ENCODE data around the gene FOXG1. TPM values are rescaled to one million over a fixed set of nuclear protein-coding genes. Genes with fewer than 3 reads are reported as not detected.

FOXG1 gene
- total RNA-seq, 1 donor from 2014 or later, result not detected

DNA sequence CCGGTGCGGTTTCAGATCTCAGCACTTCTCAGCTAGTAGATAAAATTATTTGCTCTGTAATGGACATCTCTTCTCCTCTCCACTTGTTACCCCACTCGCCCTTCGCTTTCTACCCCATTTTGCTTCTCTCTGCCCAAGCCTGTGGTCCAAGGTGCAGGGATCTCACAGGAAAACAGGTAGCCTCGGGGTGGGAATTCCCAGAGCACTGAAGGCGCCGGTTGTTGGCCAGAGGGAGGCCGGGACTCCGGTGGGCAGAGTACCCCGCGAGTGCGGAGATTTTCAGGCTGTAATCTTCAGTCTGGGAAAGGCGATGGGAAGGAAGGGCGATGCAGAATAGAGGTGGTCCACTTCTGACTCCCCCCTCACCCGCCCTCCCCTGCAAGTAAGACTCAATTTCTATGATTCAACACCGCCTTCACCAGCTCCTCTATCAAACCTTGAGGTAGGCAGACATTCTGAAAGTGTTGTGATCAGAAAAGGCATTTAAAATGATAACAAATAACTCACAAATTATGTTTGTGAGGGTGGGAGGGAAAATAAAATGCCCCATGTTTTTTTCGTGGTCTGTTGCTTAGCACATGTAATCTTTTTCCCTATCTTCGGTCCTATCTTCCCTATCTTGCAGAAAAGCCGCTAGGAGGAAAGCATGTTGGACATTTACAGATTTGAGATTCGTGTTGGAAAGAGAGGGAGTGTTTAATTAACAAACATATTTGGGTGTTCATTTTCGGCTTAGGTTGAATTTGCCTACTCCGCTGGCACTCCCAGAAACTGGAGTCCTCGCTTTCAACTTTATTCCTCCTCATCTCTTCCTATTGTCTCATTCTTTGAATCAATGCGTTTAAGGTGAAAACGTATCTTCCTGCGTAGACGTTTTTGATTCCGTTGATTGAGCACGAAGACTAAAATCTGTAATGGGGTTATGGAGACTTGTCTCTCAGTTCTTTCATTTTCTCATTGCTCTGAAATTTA is 8.5 kb downstream of the FOXG1 start:
- intact Hi-C loops (cut with micrococcal nuclease), result no loop called here

DNA sequence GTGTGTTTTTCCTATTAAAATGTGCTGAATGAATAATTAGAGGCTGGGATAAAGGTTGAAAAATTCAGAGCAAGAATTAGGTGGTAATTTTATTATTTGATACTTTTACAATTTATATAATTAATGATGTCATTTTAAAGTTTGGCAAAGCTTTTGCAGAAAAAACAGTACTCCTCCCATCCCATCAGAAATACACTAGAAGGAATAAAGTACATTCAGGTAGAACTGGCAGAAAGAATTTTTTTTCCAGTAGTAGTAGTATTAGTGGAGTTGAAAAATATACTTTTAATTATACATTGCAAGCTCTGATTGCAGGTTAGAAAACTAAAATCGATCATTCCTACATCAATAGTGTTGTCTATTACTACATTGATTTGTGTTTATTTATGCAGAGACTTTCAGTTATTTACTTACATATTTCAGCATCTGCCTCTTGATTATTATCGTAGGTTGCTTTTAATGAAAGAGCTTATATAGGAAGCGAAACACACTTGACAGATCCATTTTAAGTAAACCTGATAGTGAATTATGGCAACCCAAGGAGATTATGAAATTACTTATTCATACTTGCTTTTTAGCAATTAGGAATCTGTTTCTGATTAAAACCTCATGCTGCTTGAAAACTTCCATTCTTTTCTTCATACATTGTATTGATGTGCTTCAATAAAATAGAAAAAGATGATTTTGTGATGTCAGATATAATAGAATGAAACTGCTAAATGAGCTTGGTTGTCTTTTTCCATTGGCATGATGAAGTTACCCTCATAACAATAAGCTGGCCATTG is 10.1 kb downstream of the FOXG1 start:
- intact Hi-C loops (cut with micrococcal nuclease), result no loop called here

DNA sequence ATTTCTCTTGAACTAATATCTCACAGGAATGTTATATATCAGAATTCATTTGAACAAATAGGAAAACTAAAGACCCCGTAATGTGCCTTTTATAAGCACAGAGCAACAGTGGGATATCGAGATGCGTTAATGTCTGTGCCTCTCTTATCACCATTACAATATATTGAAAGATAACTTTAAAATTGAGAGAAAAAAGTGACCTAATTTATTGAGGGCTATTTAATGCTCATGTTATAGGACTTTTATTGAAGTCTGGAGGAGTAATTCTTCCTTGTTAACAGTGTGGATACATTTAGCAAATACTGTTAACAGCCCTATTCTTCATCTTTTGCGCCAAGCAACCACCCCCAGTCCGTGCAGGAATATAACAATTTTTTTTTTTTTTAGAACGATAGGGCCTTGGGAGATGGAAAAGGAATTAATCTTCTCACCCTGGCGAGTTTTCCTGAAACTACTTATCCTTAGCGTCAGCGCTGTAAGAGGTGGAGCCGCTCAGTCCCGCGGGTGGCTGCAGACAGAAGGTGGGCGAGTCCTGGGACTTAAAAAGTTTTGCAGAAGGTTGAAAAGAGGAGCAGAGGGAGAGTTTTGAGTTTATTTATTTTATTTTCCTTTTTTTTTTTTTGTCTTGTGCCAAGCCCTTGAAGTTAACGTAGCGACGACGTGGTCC is 11.0 kb downstream of the FOXG1 start:
- intact Hi-C loops (cut with micrococcal nuclease), result no loop called here

DNA sequence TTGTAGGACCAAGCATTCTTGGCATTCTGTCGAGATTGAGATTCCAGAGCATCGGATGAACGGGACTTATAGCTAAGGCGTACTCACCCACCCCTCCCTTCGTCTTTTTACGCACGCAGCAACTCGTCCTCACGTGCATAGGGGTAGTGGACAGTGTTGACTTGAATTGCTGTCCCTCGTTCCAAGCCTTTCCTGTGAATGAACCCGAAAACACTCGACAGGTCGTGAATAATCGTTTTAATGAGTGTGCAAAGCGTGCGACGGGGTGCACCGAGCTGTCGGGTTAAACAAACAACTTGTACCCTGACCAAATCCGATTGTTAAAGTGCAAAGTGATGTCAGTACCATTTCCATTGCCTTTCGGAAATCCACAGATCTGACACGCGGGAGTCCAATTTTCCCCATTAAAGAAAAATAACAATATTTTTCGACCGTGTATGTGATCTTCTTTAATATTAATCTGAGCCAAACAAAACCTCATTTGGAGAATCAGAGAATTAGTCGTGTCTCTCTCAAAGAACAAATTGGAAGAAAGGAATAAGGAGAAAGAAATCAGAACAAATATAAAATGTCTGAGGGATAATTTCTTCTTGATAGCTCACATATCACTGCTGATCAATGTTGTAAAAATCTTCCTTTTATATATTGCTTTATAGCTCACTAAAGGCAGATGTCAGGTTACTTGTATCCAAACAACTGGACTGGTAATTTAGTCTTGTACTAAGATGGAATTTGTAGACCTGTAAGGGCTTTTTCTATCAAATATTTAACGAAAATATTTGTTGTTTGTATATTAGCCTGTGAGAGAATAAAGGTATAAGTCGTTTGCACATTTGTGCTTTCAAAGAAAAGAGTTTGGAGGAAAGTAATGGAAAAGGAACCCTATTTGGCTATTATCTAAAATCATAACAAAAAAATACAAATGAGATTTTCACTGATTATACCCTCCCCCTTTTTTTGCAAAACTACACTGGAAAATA is 11.8 kb downstream of the FOXG1 start:
- intact Hi-C loops (cut with micrococcal nuclease), result no loop called here

DNA sequence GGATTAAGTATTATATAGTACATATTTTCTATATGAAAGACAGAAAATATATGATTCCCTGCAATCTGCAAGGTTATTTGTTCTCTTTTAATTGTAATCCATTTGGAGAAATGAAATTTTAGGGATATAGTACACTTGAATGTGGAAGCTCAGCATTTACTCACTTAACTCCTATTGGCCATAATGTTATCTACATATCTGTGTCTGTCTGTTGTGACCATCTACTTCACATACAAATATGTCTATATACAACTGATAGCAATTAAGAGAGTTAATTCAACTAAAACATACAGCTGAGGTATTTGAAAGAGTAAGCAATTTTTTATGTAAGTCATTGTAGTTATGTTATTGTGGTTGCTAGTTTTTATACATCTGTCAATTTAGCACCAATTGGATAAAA is 12.9 kb downstream of the FOXG1 start:
- intact Hi-C loops (cut with micrococcal nuclease), result no loop called here

DNA sequence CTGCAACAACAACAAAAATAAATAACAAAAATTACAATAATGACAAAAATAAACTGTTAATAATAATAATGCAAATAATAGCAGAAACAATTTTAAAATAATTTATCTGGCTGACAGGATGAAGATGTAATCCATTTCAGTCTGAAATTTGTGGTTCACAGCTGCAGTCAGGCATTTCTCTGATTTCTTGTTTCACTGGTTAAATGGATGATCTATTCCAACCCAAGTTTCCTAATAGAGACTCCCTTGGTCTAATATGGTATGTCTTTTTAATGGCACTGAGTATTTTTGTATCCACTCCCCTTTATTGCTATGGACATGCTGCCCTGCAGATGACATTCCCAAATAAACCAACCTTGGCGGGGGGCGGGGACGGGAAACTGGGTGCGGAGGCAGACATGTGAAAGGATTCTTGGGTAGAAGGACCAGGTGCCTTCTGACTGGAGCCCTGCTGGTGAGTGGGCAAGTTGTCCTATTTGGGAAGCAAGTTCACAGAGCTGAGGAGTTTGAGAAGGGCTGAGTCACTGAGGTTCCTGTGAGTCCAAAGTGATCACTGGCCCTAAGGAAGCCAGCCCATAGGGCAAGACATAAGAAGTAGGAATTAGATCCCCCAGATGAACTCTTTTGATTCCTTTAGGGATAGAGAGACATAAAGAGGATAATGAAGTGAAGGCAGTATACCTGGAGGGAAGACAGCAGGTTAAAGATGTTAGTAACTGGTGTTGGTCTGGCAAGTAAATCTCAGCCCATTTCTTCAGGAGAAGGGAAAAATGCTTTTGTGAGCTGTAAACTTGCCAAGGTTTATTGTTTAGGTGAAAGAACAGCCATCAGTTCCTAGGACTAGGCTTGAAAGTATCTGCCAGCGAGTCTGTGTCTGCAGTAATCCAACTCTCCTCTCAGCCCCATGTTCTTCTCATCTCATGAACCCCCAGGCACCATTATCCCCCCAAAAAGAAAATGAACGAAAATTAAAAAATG is 14.5 kb downstream of the FOXG1 start:
- intact Hi-C loops (cut with micrococcal nuclease), result no loop called here

DNA sequence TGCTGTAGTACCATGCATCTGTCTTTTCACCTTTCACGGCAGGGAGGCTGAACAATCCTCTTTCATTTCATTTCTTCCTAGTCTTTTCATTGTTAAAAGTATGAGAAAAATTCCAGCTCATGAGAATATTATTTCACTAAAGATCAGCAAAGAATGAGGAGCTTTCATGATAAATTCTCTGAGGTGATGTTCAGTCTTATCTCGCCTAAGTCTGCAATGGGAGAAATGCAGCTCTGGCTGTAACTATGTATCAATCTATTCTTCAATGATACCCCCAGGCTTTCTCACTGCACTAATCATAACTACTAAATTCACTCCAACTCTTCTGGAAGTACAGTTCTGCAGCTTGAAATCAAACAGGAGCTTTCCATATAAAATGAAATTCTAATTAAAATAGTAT is 15.7 kb downstream of the FOXG1 start:
- intact Hi-C loops (cut with micrococcal nuclease), result no loop called here

DNA sequence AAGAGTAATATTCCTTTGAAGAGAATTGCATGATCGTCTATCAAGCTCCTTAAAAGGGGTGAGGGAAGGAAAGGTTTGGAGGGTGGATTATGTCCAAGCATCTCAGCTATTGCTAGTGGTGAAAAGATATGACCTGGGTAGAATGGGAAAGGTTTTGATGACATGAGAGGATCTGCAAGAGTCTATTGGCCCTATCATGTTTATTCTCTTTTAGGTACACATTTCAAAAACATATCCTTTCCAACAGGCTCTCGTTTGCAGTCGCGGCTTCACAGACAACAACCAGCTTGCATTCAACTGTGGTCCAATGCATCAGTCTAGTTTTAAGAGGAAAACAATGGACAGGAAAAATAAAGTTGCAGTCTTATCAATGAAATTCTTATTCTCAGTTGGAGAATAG is 17.1 kb downstream of the FOXG1 start:
- intact Hi-C loops (cut with micrococcal nuclease), result no loop called here

DNA sequence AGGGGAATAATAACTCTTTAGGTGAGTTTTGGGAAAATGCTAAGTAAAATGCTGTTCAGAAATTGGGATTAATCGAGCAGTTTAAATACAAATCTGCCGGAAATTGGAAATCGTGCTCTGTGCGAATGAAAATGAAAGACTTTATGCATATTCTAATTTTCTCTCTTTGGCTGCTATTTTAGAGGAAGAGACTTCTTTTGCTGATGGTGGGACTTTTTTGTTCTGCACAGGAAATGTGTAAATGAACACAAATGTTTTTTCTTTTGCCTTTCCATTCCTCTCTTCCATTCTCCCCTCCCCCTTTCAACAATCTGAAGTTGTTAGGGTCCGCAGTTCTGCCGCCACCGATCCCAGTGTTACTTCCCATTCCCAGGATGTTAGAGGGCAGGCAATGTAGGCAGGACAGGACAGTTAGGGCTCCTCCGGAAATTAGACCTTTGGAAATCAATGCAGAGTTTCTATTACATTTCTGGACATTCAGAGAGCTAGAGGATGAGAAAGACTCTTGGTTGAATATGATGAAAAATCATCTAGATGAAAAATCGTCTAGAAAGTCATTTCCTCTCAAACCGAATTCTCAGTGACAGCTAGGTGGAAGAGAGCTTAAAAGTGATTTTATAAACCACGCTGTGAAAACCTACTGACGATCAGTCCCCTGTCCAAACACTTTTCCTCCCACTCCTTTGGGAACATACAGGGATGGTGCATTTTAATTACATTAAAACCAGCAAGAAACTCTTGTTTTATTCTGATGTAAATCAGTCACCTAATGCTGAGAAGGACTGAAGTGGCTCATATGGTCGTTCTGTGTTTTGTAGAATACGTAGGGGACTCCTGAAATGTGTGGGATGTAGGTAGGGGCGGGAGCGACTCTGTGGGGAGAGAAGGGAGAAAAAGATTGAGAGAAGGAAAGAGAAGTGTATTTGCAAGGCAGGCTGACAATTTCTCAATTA is 17.8 kb downstream of the FOXG1 start:
- intact Hi-C loops (cut with micrococcal nuclease), result no loop called here

DNA sequence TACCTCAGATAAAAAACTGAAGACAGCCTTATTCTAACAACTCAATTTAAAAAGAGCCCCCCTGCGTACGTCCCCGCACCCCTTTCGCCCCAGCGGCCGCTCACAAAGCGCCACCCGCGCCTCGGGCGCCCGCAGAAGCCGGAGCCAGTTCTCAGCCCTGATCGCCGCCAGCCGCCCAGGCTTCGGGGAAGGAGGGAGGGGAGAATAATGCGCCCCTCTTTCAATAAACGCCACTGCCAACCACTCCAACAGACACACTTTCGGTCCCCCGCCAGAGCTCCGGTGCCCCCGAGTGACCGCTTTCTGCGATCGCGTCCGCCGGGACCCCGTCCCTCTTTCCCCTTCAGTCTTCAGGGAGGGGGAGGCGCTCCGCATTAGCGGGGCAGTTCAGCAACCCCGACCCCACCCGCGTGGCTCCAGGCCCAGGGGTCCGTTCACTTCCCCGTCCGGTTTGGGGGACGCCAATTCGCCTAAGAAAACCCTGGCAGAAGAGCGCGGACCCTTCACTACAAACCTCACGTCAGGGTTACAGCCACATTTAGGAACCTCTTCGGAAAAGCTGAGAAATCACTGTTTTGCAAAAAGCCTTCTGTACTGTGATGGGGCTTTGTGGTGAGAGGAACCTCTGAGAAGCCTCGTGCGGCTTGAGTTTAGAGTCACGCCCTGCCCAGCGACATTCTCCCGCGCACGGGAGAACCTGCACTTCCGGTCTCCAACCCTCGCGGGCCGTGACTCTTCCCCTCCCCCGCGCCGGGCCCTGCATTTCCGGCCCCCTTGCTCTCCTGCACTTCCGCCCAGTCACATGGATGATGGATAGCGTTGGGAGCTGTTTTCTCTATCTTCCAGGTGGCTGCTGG is 18.7 kb downstream of the FOXG1 start:
- intact Hi-C loops (cut with micrococcal nuclease), result no loop called here

DNA sequence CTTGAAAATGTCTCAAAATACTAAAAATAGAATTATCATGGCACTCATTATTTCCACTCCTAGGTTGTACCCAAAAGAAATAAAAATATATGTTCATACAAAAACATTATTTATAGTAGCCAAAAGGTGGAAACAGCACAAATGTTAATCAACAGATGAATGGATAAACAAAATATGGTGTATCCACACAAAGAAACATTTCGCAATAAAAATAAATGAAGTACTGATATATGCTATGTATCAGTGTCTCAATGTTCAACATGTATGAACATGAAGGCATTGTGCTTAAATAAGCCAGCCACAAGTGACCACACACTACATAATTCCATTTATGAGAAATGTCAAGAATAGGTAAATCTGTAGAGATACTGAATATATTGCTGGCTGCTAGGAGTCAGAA is 40.9 kb downstream of the FOXG1 start:
- intact Hi-C loops (cut with micrococcal nuclease), result no loop called here

DNA sequence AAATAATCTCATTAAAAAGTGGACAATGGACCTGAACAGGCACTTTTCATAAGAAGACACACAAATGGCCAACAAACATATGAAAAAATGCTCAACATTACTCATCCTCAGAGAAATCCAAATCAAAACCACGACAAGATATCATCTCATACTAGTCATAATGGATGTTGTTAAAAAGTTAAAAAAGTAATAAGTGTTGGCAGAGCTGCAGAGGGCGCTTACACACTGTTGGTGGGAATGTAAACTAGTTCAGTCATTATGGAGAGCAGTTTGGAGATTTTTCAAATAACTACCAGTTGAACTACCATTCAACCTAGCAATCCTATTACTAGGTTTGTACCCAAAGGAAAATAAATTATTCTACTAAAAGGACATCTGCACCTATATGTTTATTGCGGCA is 47.2 kb downstream of the FOXG1 start:
- intact Hi-C loops (cut with micrococcal nuclease), result no loop called here
